CD4-positive, alpha-beta T cell treated with Interferon alpha-2 for 1 hour (primary cell): ENCODE data around the gene ATP2C1.

Experiments
- DNase-seq, 2 donors: peaks; one replicate each; pipeline ENCODE4 v3.0.0-alpha.2; 2020 to 2022

The ATP2C1 gene

GRCh38 chr3:131053043-131053859 is 159.4 kb downstream of the ATP2C1 start:
- DNase-seq: no peak
